Memory B cell (primary cell): ENCODE results near the gene RNF112.
"Not testable (repeated sequence)": the region's sequence is repeated elsewhere in the genome, so short reads cannot be mapped to it uniquely, and the experiment has no call there.

ENCODE experiments used
- ATAC-seq: fragments of 150-1000 bp; cut with Tn5 transposase; 2 replicates; pipeline ENCODE4 v1.10.0; 2021; ENCODE audit warnings: low read depth, mild to moderate bottlenecking, moderate library complexity
- DNase-seq, 2 donors: peaks; one replicate each; pipeline ENCODE4 v3.0.0; 2022; ENCODE audit warnings: low spot score in 2 of 2
- H3K27ac Mint-ChIP-seq: one replicate; pipeline ENCODE4 v1.8.0; 2022; ENCODE audit warnings: mild to moderate bottlenecking, moderate library complexity, mixed read lengths
- H3K27me3 Mint-ChIP-seq: one replicate; pipeline ENCODE4 v1.8.0; 2022; ENCODE audit warnings: mixed read lengths
- H3K36me3 Mint-ChIP-seq: one replicate; pipeline ENCODE4 v1.8.0; 2022; ENCODE audit warnings: mild to moderate bottlenecking, mixed read lengths
- H3K4me1 Mint-ChIP-seq: one replicate; pipeline ENCODE4 v1.8.0; 2022; ENCODE audit warnings: mixed read lengths
- H3K4me3 Mint-ChIP-seq: one replicate; pipeline ENCODE4 v1.8.0; 2022; ENCODE audit warnings: mild to moderate bottlenecking, moderate library complexity, mixed read lengths
- H3K9me3 Mint-ChIP-seq: one replicate; pipeline ENCODE4 v1.8.0; 2022; ENCODE audit warnings: mixed read lengths

The RNF112 gene

GRCh38 chr17:19421926-19422325 lies 10.9 kb downstream of the RNF112 start:
- Mint-ChIP-seq H3K4me1 (peaks cover 7% of the 10 kb centered on the region), H3K4me3 (no peak overlapping the region), H3K27me3 (peaks cover 4% of the 10 kb centered on the region), H3K27ac (no peak overlapping the region), H3K9me3 (no peaks in the 10 kb centered on the region), H3K36me3 (no peaks in the 10 kb centered on the region)
- ATAC-seq (no peak), DNase-seq (no peak)

GRCh38 chr17:19424934-19425868 lies 14.2 kb downstream of the RNF112 start:
- Mint-ChIP-seq H3K4me3 (no peak overlapping the region), H3K27me3 (peaks cover 4% of the 10 kb centered on the region), H3K9me3 (no peaks in the 10 kb centered on the region), H3K4me1 (no peaks in the 10 kb centered on the region), H3K27ac (no peak overlapping the region), H3K36me3 (no peaks in the 10 kb centered on the region)
- DNase-seq (no peak), ATAC-seq (no peak)

GRCh38 chr17:19426631-19427030 lies 15.6 kb downstream of the RNF112 start:
- no peak for ATAC-seq

GRCh38 chr17:19431691-19432090 lies 20.7 kb downstream of the RNF112 start:
- ATAC-seq (no peak), DNase-seq (no peak)
- no peak overlapping the region for H3K4me3 Mint-ChIP-seq
- no peaks in the 10 kb centered on the region for H3K27me3 Mint-ChIP-seq
- no peaks in the 10 kb centered on the region for H3K4me1 Mint-ChIP-seq
- no peaks in the 10 kb centered on the region for H3K9me3 Mint-ChIP-seq
- H3K27ac Mint-ChIP-seq = no peak overlapping the region
- no peaks in the 10 kb centered on the region for H3K36me3 Mint-ChIP-seq

More at GRCh38 chr17:19426631-19427030, 15.6 kb downstream of the RNF112 start:
- DNase-seq = no peak
- H3K27me3 Mint-ChIP-seq = peaks cover 2% of the 10 kb centered on the region
- H3K4me3 Mint-ChIP-seq = no peak overlapping the region
- no peaks in the 10 kb centered on the region for H3K9me3 Mint-ChIP-seq
- no peak overlapping the region for H3K27ac Mint-ChIP-seq
- H3K4me1 Mint-ChIP-seq = no peaks in the 10 kb centered on the region
- H3K36me3 Mint-ChIP-seq = no peaks in the 10 kb centered on the region

- Mint-ChIP-seq H3K4me3 (no peak overlapping the region), H3K4me1 (no peaks in the 10 kb centered on the region), H3K9me3 (no peaks in the 10 kb centered on the region), H3K36me3 (no peaks in the 10 kb centered on the region), H3K27me3 (no peaks in the 10 kb centered on the region), H3K27ac (no peak overlapping the region)
- DNase-seq = no peak
- no peak for ATAC-seq
Measured at GRCh38 chr17:19433255-19433654, 22.2 kb downstream of the RNF112 start.

- DNase-seq (no peak), ATAC-seq (no peak)
- Mint-ChIP-seq H3K27me3 (no peaks in the 10 kb centered on the region), H3K4me1 (no peaks in the 10 kb centered on the region), H3K9me3 (no peaks in the 10 kb centered on the region), H3K4me3 (no peak overlapping the region), H3K27ac (no peak overlapping the region), H3K36me3 (no peaks in the 10 kb centered on the region)
Measured at GRCh38 chr17:19433727-19434340, 22.8 kb downstream of the RNF112 start.

- Mint-ChIP-seq H3K27ac (no peak overlapping the region), H3K36me3 (peaks cover 6% of the 10 kb centered on the region), H3K4me3 (no peak overlapping the region), H3K4me1 (peaks cover 2% of the 10 kb centered on the region), H3K27me3 (peaks cover 3% of the 10 kb centered on the region), H3K9me3 (peaks cover 8% of the 10 kb centered on the region)
- ATAC-seq (no peak), DNase-seq (no peak)
Measured at GRCh38 chr17:19440421-19440820, 29.4 kb downstream of the RNF112 start.

GRCh38 chr17:19441288-19441687 lies 30.3 kb downstream of the RNF112 start:
- not testable (repeated sequence) for ATAC-seq, H3K4me1 Mint-ChIP-seq, H3K27me3 Mint-ChIP-seq, DNase-seq, H3K9me3 Mint-ChIP-seq, H3K27ac Mint-ChIP-seq, H3K4me3 Mint-ChIP-seq, H3K36me3 Mint-ChIP-seq

GRCh38 chr17:19442731-19443130 lies 31.7 kb downstream of the RNF112 start:
- H3K4me3 Mint-ChIP-seq = no peak overlapping the region
- no peak overlapping the region for H3K27ac Mint-ChIP-seq
- DNase-seq (no peak), ATAC-seq (no peak)
- peaks cover 9% of the 10 kb centered on the region for H3K9me3 Mint-ChIP-seq
- peaks cover 6% of the 10 kb centered on the region for H3K36me3 Mint-ChIP-seq
- H3K27me3 Mint-ChIP-seq = peaks cover 3% of the 10 kb centered on the region
- peaks cover 8% of the 10 kb centered on the region for H3K4me1 Mint-ChIP-seq

GRCh38 chr17:19443148-19443547 lies 32.1 kb downstream of the RNF112 start:
- no peak overlapping the region for H3K4me3 Mint-ChIP-seq
- no peak overlapping the region for H3K27ac Mint-ChIP-seq
- DNase-seq (no peak), ATAC-seq (no peak)
- peaks cover 3% of the 10 kb centered on the region for H3K27me3 Mint-ChIP-seq
- peaks cover 9% of the 10 kb centered on the region for H3K9me3 Mint-ChIP-seq
- peaks cover 8% of the 10 kb centered on the region for H3K4me1 Mint-ChIP-seq
- peaks cover 6% of the 10 kb centered on the region for H3K36me3 Mint-ChIP-seq

GRCh38 chr17:19445105-19445504 lies 34.1 kb downstream of the RNF112 start:
- Mint-ChIP-seq H3K9me3 (peaks cover 9% of the 10 kb centered on the region), H3K4me1 (peaks cover 8% of the 10 kb centered on the region), H3K4me3 (no peak overlapping the region), H3K36me3 (peaks cover 6% of the 10 kb centered on the region), H3K27ac (no peak overlapping the region), H3K27me3 (peaks cover 5% of the 10 kb centered on the region)
- ATAC-seq = no peak
- DNase-seq = no peak

GRCh38 chr17:19446577-19446976 lies 35.5 kb downstream of the RNF112 start:
- peak overlapping the region; percentile 63 for H3K27ac Mint-ChIP-seq
- not testable (repeated sequence) for ATAC-seq

GRCh38 chr17:19447085-19447583 lies 36.1 kb downstream of the RNF112 start:
- Mint-ChIP-seq H3K4me3 (no peak overlapping the region), H3K9me3 (peaks cover 9% of the 10 kb centered on the region), H3K27ac (peak overlapping the region; percentile 63), H3K4me1 (peaks cover 8% of the 10 kb centered on the region), H3K36me3 (peaks cover 6% of the 10 kb centered on the region), H3K27me3 (peaks cover 6% of the 10 kb centered on the region)
- DNase-seq = peak; percentile 77 to 81
- ATAC-seq = peak; percentile 66

More at GRCh38 chr17:19446577-19446976, 35.5 kb downstream of the RNF112 start:
- not testable (repeated sequence) for H3K36me3 Mint-ChIP-seq, H3K4me3 Mint-ChIP-seq, H3K9me3 Mint-ChIP-seq, DNase-seq, H3K4me1 Mint-ChIP-seq, H3K27me3 Mint-ChIP-seq
